Activated T-cell treated with anti-CD3 and anti-CD28 coated beads for 4 hours (primary cell): ENCODE data around the gene GADD45A.
"Not testable (repeated sequence)": the region's sequence is repeated elsewhere in the genome, so short reads cannot be mapped to it uniquely, and the experiment has no call there.

ENCODE experiments used
- DNase-seq: peaks from one replicate; pipeline ENCODE4 v3.0.0-alpha.2; 2020

Gene GADD45A

GRCh38 chr1:67685067-67685557 lies at the start of gene GADD45A:
TSS of gene GADD45A (plus strand) at chr1:67685201. CDS start at chr1:67685495, 294 bp downstream.
- DNase-seq = peak; percentile 87

DNA sequence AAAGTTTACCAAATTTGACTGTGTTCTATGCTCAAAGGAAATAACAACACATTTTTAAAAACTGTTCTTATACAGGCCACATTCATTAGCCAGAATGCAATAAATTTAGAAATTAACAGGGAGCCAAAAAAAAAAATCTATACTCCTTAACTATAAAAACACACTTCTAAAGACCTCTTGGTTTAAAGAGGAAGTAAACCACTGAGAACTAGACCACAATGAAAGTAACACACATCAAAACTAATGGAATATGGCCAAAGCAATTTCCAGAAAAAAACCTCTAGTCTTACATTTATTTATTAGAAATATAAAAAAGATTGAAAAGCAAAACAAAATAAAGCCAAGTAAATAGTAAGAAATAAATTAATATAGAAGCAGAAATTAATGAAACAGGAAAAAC lies 48.9 kb upstream of the GADD45A start:
- DNase-seq = no peak

GRCh38 chr1:67639361-67639760 lies 45.6 kb upstream of the GADD45A start:
- DNase-seq = no peak

- no peak for DNase-seq
These were observed 42.4 kb upstream of the GADD45A start for GRCh38 chr1:67642629-67643028.

GRCh38 chr1:67644566-67644965 lies 40.4 kb upstream of the GADD45A start:
- DNase-seq = no peak

DNA sequence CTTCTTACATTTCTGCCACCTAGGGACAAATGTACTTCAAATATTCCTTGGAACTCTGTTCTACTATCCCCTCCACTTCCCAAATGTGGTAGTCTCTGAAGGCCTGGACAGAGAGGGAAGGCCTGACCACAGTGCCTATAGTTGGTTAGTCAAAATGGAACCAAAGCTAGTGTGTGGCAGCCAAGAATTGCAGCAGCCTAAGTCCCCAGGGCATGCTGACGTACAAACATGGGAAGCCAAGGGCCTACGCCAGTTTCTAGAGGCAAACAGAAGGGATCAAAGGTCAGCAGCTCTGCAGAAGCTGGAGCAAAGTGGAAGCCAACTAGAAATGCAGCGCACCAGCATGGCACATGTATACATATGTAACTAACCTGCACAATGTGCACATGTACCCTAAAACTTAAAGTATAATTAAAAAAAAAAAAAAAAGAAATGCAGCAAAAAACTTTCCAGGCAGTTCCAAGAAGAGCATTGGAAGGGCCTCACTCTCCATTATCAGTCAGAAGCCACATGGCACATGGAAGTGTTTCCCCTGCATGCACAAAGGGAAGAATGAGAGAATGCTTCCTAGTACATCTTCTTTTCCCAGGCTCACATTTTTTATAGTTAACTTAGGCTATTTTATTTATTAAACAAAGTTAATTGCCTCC lies 39.4 kb upstream of the GADD45A start:
- DNase-seq = no peak

GRCh38 chr1:67646145-67647035 lies 38.6 kb upstream of the GADD45A start:
- no peak for DNase-seq

GRCh38 chr1:67647036-67647798 lies 37.8 kb upstream of the GADD45A start:
- no peak for DNase-seq

DNA sequence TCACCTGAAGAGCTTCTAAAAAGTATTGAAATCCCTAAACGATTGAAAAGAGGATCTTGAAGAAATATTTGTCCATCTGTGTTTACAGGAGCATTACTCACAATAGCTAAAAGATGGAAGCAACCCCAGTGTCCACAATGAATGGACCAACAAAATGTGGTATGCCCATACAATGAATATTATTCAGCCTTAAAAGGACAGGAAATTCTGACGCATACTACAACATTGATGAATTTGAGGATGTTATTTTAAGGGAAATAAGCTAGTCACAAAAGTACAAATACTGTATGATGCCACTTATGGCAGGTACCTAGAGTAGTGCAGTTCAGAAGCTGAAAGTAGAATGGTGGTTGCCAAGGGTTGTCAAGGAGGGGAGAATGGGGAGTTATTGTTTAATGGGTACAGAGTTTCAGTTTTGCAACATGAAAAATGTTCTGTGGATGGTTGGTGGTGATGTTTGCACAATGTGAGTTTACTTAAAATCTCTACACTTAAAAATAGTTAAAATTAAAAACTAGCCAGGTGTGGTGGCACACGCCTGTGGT lies 37.1 kb upstream of the GADD45A start:
- DNase-seq = no peak

GRCh38 chr1:67648582-67649326 lies 36.2 kb upstream of the GADD45A start:
- DNase-seq = no peak

DNA sequence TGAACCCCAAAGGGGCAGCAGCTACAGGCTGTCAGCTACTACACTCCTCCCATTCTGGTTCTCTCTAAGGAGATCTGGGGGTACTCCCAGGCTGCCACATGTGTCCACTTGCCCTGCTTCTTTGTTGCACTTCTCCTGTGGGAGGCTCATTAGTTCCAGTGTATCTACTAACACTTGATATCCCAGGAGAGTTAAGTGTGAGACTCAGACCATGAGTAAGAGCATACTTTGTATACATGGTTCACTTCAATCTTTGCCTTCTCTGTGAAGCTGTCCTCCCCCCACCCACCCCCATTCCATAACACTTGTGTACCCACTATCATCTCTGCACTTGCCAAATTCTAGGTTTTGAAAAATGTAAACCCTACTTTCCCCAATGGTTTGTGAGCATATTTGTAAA lies 34.9 kb upstream of the GADD45A start:
- DNase-seq = no peak

- no peak for DNase-seq
These were observed 34.0 kb upstream of the GADD45A start for GRCh38 chr1:67651031-67651430.

DNA sequence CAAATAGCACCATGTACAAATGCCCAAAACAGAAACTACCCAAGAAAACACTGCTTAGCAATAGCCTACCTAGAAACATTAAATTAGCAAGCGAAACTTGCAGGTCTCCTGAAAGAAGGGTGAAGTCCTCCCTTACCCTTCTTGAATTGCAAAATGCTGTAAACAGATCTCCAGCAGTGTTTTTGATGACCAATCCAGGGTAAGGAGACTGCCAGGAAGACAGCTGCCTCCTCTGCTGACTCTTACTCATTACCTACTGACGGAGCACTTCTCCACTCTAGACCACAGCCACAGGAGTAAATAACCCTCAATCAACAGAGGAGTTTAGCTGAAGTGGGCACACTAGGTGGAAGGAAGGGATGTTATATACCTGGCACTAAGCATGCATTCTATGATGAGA lies 32.2 kb upstream of the GADD45A start:
- no peak for DNase-seq

- DNase-seq = no peak
These were observed 31.7 kb upstream of the GADD45A start for GRCh38 chr1:67653304-67653703.

DNA sequence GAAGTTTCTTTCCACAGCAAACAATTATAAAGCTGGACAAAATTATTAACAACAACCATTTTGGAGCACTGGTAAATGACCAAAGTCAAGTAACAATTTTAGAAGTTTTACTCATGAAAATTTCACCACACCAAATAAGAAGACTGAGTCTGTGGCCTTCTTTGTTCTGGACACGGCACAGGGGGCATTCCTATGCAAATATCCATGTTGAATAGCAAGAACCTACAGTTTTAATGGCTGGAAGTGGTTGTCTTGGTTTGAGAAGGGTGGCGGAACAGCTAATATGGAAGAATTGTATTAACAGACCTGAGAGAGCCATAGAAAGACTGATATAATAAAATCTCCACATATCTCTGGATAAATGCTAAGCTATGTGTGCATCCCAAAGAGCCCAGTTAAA lies 29.4 kb upstream of the GADD45A start:
- no peak for DNase-seq

GRCh38 chr1:67657152-67657551 lies 27.8 kb upstream of the GADD45A start:
- not testable (repeated sequence) for DNase-seq

GRCh38 chr1:67659229-67659628 lies 25.8 kb upstream of the GADD45A start:
- DNase-seq = no peak

GRCh38 chr1:67662884-67663283 lies 22.1 kb upstream of the GADD45A start:
- DNase-seq = no peak

DNA sequence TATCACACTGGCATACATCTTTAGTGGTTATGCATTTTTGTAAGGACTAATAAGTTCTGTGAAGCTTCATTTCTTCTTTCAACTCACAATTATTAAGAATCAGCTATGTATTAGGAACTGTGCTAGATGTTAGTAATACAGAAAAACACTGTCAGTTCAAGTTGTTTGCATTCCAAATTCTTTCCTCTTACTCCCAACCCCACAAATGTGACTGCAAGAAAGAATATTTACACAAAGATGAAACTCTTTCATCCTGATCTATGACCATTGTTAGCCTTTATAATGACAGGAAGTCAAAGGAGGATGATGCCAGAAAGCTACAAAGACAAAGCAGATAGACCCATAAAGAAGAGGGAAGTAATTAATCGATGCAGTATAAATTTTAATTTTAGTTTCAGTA lies 21.0 kb upstream of the GADD45A start:
- no peak for DNase-seq

DNA sequence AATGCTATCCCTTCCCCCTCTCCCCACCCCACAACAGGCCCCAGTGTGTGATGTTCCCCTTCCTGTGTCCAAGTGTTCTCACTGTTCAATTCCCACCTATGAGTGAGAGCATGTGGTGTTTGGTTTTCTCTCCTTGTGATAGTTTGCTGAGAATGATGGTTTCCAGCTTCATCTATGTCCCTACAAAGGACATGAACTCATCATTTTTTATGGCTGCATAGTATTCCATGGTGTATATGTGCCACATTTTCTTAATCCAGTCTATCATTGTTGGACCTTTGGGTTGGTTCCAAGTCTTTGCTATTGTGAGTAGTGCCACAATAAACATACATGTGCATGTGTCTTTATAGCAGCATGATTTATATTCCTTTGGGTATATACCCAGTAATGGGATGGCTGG lies 19.7 kb upstream of the GADD45A start:
- DNase-seq = not testable (repeated sequence)

- DNase-seq = no peak
These were observed 18.4 kb upstream of the GADD45A start for GRCh38 chr1:67666636-67667035.

DNA sequence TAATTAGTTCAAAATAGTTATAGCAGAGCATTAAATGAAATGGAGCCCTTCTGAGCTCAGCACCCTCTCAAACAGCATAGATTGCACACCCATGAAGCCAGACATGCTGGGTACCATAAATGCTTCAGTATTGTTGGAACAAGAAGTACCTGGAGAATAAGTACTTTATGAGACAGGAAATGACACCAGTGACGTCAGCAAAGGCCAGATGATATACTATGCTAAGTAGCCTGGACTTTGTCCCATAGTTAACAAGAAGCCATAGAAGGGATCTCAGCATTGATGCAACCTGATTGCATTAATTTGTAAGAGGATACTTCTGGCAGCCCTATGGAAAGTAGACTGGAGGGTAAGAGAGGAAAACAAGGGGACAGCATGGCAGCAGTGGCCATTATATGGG lies 16.3 kb upstream of the GADD45A start:
- no peak for DNase-seq
